HS-27A (cell line): Measurements from ENCODE around the gene LPCAT4.

ENCODE experiments used
- DNase-seq: peaks from one replicate; pipeline ENCODE4 v3.0.0-alpha.2; 2012; ENCODE audit warnings: low read depth, missing footprints

Gene LPCAT4

DNA sequence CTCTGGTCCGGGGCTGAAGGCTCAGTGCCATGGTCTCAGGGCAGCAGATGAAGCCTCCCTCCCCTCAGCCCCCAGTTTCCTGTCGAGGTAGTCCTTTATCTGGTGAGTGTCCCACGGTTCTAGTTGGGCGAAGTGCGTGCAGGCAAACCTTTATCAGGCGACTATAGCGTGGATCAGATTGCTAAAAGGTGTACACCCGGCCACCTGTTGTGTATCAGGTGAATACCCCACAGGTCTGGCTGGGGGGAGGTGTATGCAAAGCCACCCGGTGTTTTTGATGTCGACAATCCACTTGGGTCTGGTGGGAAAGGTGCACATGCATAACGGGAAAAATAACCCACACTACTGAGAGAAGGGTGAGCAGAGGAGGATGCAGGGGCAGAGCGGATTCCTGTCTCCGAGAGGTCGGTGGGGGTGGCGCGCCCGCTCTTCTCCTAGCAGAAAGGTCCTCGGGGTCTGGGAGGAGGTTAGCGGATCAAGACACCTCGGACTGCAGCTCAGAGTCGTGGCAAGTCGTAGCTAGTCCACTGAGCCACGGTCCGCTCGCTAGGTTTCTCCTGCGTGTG is 29.9 kb downstream of the LPCAT4 start:
- no peak for DNase-seq

DNA sequence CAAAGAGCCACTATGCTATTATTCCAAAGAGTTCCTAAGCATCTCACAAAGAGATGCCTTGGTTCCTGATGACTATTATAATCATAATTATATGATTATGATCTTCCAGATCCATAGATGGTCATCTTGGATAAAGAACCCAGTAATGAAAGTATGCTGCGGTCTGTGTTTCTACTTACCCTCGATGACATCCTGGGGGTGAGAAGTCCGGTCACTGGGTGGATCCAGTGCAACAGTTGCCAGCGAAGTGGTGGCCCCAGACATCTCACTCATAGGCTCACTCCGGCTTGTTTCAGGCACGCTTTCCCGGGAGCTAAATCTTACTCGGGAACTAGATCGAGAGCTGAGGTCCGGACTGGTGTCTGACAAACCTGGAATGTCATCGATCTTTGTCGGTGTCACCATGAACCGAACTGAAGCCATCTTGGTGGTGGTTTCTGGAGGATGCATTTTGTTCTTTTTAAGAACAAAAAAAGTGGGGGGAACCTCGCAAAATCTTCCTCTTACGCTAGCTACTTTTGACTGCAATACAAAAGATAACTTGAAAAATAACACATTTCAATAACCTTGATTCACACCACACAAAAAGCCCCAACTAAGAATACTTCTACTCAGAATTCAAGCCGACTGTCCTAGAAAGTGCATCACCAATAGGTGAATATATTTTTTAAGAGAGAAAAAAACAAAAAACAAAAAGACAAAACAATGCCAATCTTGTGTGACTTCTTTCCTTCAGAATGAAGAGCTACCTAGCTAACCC is 30.6 kb downstream of the LPCAT4 start:
- no peak for DNase-seq

DNA sequence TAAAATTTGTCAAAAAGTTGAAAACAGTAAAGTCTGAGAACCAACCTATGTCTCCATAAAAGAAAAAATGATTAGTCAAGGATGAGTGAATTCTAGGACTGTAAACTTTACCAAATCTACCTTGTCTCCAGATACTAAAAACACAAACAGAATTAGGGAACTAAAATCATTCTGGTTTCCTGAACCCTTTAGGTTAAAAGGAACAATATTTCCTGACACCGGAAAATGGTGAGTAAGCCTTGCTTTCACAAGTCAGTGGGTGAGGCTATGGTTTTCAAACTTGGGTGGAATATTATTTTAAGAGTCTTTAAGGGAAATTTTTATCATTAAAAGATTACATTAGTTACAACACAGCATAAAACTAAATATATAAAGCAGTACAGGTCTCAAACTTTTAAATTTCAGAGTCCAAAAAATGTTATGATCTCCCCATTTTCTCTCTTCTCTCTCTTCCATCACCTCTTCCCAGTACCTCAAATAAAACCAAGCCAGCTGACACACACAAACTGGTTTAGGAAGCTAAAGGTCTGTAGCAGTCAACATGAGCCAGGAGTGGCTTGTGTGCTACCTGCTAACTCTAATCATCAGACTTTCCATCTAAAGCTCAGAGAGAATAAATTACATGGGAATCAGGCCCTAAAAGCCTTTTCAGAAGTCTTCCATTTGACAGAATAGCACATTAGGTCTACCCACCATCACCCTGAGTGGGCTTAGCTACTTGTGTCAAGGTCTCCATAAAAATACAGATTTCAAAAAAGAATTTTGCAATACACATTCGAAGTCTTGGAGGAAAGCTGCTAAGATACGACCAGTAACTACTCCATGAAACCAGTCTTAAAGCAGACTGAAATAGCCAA is 31.6 kb downstream of the LPCAT4 start:
- DNase-seq, result no peak

DNA sequence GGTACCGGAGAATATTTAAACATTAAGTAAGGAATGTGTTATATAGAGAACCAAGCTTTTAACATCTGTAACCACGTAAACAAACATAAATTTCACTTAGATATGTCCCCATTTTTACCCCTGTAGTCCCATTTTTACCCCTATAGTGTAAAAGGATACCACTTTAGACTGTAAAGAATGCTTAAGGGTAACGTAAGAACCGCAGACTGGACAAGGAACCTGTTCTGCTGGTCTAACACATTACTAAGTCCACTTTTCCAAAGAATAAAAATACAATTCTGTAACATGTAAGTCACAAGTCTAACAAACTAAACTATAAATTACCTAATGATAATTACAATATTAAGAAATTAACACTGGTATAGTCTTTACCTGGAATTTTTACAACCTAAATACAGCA is 32.3 kb downstream of the LPCAT4 start:
- no peak for DNase-seq

DNA sequence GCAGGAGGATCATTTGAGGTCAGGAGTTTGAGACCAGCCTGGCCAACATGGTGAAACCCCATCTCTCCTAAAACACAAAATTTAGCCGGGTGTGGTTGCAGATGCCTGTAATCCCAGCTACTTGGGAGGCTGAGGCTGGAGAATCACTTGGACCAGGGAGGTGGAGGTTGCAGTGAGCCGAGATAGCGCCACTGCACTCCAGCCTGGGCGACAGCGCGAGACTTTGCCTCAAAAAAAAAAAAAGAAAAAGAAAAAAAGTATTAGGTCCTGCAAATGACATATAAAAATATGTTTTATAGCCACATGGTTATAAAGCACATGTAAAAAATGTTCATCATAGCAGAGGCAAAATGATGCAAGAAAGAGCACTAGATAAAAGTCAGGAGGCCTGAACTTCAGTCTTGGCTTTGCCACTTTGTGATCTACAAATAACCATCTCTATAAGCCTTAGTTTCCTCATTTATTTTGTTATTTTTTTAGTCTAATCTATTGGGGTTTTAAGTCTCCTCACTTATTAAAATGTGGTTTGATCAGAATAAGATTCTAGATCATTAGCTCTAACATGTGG is 34.4 kb downstream of the LPCAT4 start:
- no peak for DNase-seq

DNA sequence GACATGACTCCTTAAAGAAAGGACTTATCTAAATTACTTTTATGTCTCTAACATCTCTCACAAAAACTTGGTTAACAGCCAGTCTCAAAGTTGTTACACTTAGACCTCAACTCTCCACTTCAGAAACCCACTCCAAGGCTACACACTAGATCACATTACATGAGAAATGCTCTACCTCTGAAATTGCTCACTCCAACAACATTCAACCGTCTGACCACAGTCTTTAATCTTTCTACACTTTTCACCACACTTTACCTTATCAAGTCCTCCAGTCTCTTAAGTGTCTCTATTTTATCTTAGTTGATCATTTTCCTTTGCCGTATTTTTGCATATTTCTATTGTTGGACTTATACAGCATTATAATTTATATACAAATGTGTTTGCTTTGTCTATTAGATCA is 35.2 kb downstream of the LPCAT4 start:
- DNase-seq, result no peak

DNA sequence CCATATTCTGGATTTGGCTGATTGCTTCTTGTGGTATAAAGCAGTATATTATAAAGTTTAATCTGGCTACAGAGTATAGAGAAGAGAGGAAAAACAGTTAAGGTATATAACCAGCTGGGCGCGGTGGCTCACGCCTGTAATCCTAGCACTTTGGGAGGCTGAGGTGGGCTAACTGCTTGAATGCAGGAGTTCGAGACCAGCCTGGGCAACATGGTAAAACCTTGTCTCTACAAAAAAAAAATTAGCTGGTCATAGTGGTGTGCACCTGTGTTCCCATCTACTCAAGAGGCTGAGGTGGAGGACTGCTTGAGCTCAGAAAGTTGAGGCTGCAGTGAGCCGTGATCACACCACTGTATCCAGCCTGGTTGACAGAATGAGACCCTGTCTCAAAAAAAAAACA is 36.7 kb downstream of the LPCAT4 start:
- DNase-seq, result no peak

DNA sequence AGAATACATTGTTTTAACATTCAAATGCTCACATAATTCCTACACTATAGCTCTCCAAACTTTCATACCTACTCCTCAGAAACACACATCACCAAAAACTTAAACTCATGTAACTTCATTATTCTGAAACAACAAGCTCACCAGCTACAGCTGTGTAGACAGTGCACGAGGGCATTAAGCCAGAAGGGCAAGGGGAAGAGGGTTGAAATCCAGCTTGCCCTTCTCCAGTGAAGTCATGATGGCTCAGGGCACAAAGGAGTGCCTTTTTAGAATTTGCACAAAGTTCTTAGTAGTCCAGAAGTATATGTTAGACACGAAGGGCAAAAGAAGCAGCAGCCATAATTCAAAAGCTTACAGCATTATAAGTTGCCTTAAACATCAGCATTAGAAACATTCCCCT is 38.0 kb downstream of the LPCAT4 start:
- no peak for DNase-seq

DNA sequence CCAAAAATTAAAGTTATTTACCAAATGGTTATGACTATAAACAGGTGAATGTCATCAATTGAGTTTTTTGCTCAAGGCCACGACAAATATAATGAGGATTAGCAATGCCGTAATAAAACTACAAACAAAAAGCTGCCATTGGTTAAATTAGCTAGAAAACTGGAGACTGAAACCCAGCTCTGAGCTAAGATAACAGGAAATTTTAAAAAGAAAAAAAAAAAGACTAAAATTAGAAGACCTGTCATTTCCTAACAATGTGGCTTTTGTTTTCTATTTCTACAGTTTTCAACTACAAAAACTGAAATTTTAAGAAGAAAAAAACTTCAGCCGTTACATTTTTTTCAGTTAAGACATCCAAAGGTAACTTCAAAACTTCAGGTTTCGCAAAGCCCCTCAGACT is 39.1 kb downstream of the LPCAT4 start:
- no peak for DNase-seq

DNA sequence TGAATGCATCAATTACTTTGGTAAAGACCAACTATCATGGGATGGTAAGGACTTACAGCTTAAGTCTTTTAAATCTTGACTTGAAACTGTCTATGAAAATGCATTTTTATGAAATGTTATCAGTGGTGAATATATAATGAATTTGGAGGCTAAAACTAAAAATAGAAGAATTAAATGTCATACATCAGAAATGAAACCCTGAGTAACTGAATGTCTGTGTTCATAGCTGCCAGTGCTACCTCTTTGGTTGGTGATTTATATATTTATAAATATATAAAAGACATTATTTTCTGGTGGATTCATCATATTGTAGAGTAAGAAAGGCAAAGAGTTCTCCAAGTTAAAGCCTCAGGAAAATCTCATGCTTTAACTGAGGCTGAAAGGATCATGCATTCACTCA is 41.6 kb downstream of the LPCAT4 start:
- DNase-seq, result no peak

DNA sequence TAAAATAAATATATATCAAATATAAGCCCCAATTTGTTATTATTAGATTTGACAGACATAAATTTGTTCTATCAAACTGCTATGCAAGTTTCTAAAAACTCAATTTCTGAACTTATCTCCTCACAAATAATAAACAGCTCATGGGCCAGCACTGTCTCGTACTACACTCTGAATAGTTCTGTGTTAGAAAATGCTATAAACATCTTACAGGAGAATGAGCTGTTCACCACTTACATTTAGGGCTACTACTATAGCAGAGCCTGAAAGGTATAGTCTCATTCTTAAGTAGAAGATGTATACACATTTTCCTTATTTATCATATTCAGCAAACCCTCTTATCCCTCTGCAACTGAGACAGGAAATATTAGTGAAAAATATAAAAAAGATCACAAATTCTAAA is 42.1 kb downstream of the LPCAT4 start:
- no peak for DNase-seq

DNA sequence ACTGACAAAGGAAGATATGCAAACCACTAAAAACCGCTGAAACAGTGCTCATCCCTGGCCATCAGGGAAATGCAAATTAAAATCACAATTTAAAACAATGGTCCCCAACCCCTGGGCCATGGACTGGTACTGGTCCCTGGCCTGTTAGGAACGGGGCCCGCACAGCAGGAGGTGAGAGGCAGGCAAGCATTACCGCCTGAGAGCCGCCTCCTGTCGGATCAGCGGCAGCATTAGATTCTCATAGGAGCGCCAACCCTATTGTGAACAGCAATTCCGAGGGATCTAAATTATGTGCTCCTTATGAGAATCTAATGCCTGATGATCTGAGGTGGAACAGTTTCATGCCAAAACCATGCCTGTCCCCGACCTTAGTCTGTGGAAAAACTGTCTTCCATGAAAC is 43.8 kb downstream of the LPCAT4 start:
- DNase-seq, result no peak

DNA sequence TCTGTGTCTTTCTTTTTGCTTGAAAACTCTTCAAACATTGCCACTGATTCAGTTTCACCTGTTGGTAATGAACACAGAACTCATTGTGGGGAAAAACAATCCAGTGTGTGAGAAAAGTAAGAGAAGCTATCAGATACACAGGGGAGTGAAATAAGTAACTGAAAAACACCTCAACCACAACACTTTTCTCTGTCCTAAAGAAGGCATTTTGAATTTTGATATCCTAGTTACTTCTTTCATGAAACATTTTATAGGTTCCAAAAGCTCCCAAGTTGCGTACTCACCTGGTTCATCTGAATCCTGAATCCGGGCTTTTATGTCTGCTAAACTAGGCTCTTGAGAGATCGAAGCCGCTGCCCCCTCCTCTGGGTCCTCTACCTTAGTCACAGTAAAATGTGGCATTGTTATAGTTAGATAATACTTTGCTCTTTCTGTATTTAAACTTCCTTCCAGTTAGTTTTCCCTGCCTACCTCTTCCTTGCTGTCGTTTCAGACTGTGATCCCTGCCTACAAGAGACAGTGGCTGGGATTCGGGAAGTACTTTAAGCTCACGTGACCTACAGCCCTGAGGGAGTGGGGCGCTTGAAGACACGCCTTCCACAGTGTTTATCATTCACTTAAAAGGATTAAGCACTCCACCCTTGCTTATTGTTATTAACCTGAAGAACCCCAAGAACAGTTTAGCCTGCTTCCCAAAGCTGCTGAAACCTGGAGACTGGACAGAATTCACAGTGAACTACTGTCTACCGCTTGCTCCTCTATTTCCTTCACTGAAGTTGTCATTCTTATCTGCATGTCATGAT is 48.5 kb downstream of the LPCAT4 start:
- DNase-seq, result no peak

DNA sequence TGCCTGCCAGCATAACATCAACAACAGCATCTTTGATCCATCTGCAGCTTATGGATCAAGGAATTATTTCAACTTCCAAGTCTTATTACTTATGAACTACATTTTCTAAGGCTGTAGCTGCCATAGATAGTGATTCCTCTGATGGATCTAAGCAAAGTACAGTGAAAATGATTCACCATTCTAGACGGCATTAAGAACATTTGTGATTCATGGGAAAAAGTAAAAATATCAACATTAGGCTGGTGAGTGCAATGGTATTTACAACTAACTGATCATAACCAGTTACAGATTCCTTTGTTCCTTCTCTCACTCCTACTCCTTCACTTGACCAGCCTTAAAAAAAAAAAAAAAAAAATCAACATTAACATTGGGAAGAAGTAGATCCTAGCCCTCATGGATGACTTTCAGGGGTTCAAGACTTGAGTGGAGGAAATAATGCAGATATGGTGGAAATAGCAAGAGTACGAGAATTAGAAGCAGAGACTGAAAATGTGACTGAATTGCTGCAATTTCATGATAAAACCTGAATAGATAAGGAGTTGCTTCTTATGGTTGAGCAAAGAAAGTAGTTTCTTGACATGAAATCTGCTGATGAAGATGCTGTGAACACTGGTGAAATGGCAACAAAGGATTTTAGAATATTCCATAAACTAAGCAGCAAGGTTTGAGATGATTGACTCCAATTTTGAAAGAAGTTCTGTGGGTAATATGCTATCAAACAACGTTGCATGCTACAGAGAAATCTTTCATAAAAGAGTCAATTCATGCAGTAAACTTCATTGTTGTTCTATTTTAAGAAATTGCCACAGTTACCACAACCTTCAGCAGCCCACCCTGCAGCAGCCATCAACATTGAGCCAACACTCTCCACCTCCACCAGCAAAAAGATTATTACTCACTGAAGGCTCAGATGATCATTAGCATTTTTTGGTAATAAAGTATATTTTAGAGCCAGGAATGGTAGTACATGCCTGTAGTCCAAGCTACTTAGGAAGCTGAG is 52.2 kb downstream of the LPCAT4 start:
- DNase-seq, result no peak

DNA sequence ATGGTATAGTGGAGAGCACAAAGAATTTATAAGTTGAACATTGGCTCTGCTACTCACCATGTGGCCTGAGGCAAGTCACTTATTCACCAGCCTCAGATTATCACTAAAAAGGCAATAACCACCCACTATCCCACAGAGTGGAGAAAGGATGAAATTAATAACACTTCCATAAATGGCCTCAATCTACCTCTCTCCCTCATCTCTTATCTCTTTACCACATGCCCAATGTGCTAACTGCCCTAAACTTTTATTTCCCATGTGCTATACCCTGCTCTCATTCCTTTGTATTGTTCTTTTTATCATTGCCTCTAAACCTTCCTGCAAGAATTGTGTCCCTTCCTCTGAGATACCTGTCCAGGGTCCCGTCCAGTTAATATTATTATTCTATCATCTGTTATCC is 55.4 kb downstream of the LPCAT4 start:
- no peak for DNase-seq
